Tibial nerve (tissue), 3 donors: ENCODE results near the gene THSD7B.

Experiments
- POLR2A ChIP-seq, 2 donors: fragments of 450-650 bp; IDR thresholded peaks; one replicate each; pipeline ENCODE4 v1.6.1; 2017; ENCODE audit warnings: antibody characterized with exemption in 2 of 2, mild to moderate bottlenecking in 2 of 2, moderate library complexity in 2 of 2
- TF ChIP-seq, protein P1 (sequence below), 5 experiments: fragments of 200-600 bp in 3 of 5; fragments of 450-650 bp in 2 of 5; sonication (generic) in 3 of 5; IDR thresholded peaks; one replicate each; pipeline ENCODE4 v1.5.1; 2016 to 2019; ENCODE audit warnings: antibody characterized with exemption in 5 of 5, mild to moderate bottlenecking in 3 of 5, moderate library complexity in 2 of 5

DNA sequence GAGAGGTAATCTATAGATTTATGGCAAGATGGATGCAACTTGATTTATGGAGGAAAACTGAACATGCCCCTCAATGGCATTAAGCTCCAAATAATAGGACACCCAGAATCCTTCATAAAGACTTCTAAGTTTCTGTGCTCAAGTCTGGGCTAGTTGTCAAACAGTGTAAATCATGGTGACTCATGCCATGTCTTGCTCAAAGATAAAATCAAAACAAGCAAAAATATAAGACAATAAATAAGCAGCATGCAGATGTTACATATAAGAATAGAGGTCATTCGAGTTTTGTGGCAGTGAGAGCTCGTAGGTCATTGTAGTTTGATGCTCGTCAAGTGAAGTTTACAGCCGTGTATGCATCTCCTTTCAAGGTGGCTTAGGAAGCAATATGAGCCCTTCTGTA lies 403.2 kb downstream of the THSD7B start:
- TF ChIP-seq, protein P1, sequence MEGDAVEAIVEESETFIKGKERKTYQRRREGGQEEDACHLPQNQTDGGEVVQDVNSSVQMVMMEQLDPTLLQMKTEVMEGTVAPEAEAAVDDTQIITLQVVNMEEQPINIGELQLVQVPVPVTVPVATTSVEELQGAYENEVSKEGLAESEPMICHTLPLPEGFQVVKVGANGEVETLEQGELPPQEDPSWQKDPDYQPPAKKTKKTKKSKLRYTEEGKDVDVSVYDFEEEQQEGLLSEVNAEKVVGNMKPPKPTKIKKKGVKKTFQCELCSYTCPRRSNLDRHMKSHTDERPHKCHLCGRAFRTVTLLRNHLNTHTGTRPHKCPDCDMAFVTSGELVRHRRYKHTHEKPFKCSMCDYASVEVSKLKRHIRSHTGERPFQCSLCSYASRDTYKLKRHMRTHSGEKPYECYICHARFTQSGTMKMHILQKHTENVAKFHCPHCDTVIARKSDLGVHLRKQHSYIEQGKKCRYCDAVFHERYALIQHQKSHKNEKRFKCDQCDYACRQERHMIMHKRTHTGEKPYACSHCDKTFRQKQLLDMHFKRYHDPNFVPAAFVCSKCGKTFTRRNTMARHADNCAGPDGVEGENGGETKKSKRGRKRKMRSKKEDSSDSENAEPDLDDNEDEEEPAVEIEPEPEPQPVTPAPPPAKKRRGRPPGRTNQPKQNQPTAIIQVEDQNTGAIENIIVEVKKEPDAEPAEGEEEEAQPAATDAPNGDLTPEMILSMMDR (IDR thresholded peaks at IDR 0.05), result no peak
- TF ChIP-seq POLR2A (IDR thresholded peaks at IDR 0.05), result no peak
